ENCODE results near the gene NXPE3.
"Not testable (repeated sequence)": the region's sequence is repeated elsewhere in the genome, so short reads cannot be mapped to it uniquely, and the experiment has no call there.

Gene NXPE3

GRCh38 chr3:101779047-101779821 lies at the start of gene NXPE3:
TSS of gene NXPE3 (plus strand) at chr3:101779211. CDS start at chr3:101785597, 6,386 bp downstream.
- peak; percentile 88 for DNase-seq (ENCODE audit: low read depth)

GRCh38 chr3:101729586-101729985 lies 49.4 kb upstream of the NXPE3 start:
- DNase-seq (ENCODE audit: low read depth): no peak

- no peak for DNase-seq (ENCODE audit: low read depth)
Measured at GRCh38 chr3:101730839-101731238, 48.2 kb upstream of the NXPE3 start.

- DNase-seq (ENCODE audit: low read depth): no peak
Measured at GRCh38 chr3:101732240-101732641, 46.8 kb upstream of the NXPE3 start.

GRCh38 chr3:101735833-101736232 lies 43.2 kb upstream of the NXPE3 start:
- DNase-seq (ENCODE audit: low read depth): no peak

- not testable (repeated sequence) for DNase-seq (ENCODE audit: low read depth)
Measured at GRCh38 chr3:101741914-101742313, 37.1 kb upstream of the NXPE3 start.

- DNase-seq (ENCODE audit: low read depth): no peak
Measured at GRCh38 chr3:101744811-101745210, 34.2 kb upstream of the NXPE3 start.

GRCh38 chr3:101745934-101746333 lies 33.1 kb upstream of the NXPE3 start:
- DNase-seq (ENCODE audit: low read depth): not testable (repeated sequence)

GRCh38 chr3:101753386-101754113 lies 25.5 kb upstream of the NXPE3 start:
- DNase-seq (ENCODE audit: low read depth): peak; percentile 29

GRCh38 chr3:101758224-101758623 lies 20.8 kb upstream of the NXPE3 start:
- DNase-seq (ENCODE audit: low read depth): no peak

- no peak for DNase-seq (ENCODE audit: low read depth)
Measured at GRCh38 chr3:101762041-101762646, 16.9 kb upstream of the NXPE3 start.

GRCh38 chr3:101777745-101778281 lies 1.2 kb upstream of the NXPE3 start:
- not testable (repeated sequence) for DNase-seq (ENCODE audit: low read depth)

- no peak for DNase-seq (ENCODE audit: low read depth)
Measured at GRCh38 chr3:101778385-101779046, 495 bp upstream of the NXPE3 start.

- no peak for DNase-seq (ENCODE audit: low read depth)
Measured at GRCh38 chr3:101779822-101780381, 891 bp downstream of the NXPE3 start.

- DNase-seq (ENCODE audit: low read depth): no peak
Measured at GRCh38 chr3:101780661-101781060, 1.6 kb downstream of the NXPE3 start.

- no peak for DNase-seq (ENCODE audit: low read depth)
Measured at GRCh38 chr3:101781166-101781565, 2.2 kb downstream of the NXPE3 start.

GRCh38 chr3:101784855-101785613 lies 6.0 kb downstream of the NXPE3 start:
- DNase-seq (ENCODE audit: low read depth): no peak

- no peak for DNase-seq (ENCODE audit: low read depth)
Measured at GRCh38 chr3:101791778-101792177, 12.8 kb downstream of the NXPE3 start.

- no peak for DNase-seq (ENCODE audit: low read depth)
Measured at GRCh38 chr3:101796077-101796680, 17.2 kb downstream of the NXPE3 start.

GRCh38 chr3:101801174-101801573 lies 22.2 kb downstream of the NXPE3 start:
- no peak for DNase-seq (ENCODE audit: low read depth)

- DNase-seq (ENCODE audit: low read depth): no peak
Measured at GRCh38 chr3:101802179-101802578, 23.2 kb downstream of the NXPE3 start.
